Globus pallidus (tissue), 1 donor: ENCODE data around the gene LRRC27.

Source experiments
- DNase-seq: peaks from one replicate; pipeline ENCODE4 v3.0.0-alpha.2; 2015; ENCODE audit warnings: low spot score

LRRC27 gene

GRCh38 chr10:132357286-132358058, 25.5 kb downstream of the LRRC27 start:
- DNase-seq, result no peak

- no peak for DNase-seq
These were observed 27.5 kb downstream of the LRRC27 start for GRCh38 chr10:132359305-132360040.

DNA sequence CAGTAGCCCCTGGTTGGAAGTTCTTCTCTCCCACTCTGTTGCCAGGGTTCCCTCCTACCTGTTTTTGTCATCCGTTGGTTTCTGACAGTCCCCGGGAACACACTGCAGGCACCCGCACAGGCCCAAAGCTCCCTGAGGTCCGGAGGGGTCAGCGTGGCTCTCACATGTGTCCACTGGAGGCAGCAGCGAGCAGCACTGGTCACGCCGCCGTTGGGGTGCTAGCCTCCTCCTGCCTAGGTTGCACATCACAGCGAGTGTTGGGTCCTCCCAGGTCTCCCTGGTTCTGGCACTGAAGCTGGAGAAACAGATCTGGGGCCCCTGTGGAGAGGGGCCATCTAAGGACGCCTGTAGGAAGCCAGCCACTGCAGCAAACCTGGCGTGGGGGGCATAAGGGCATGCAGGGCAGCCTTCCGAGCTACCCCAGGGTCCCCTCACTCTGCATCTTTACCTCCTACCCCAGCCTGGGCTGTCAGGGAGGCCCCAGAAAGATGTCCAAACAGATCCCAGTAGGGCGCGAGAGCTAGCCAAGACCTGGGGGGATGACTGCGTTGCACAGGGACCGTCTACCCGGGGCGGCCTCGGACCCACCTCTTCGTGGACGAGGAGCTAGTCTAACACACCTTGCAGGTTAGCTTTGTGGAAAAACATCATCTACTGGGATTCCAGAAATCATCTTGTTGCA, 28.9 kb downstream of the LRRC27 start:
- no peak for DNase-seq

DNA sequence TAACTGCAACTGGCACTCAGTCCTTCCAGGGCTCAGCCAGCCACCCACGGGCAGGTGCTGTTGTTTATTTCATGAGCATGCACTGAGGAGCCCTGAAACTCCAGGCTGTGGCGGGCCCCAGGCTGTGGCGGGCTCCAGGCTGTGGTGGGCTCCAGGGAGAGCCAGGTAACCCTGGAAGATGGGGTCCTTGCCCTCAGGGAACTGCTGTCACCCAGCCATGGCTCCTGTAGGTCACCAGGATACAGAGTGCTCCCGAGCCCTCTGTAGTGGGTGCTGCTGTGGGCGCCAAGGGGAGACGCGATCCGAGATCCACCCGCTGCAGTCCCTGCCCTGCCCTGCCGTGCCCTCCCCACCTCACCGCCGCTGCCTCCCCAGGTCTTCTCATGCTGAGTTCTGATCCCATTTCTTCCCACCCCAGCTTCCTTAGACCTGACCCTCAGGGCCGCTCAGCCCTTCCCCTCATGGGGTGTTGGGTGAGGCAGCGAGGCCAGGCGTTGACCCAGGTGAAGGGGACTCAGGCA, 29.6 kb downstream of the LRRC27 start:
- DNase-seq, result no peak

GRCh38 chr10:132362151-132362611, 30.2 kb downstream of the LRRC27 start:
- no peak for DNase-seq

GRCh38 chr10:132363376-132363775, 31.4 kb downstream of the LRRC27 start:
- no peak for DNase-seq

DNA sequence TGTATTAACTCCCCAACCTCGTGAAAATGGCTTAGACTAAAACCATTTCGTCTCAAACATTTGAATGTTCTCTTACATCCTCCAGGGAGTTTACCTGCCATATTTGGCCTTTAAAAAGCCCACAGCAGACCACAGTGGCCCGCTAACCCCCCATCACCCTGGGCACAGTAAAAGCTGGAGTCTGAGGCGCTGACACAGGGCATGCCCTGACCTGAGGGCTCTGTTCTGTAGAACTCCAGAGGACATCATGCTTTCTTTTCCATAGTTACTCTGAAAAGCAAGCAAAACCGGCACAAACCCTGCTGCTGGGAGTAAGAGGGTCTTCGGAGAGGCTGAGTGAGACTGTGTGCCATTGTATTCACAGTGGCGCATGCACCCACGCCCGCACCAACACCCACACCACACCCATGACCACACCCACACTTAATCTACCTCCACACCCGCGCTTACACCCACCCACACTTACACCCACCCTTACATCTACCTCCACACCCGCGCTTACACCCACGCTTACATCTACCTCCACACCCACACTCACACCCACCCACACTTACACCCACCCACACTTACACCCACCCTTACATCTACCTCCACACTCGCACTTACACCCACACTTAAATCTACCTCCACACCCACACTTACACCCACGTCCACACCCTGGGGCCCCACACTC, 32.1 kb downstream of the LRRC27 start:
- DNase-seq, result no peak

GRCh38 chr10:132364594-132364970, 32.6 kb downstream of the LRRC27 start:
- DNase-seq, result no peak

DNA sequence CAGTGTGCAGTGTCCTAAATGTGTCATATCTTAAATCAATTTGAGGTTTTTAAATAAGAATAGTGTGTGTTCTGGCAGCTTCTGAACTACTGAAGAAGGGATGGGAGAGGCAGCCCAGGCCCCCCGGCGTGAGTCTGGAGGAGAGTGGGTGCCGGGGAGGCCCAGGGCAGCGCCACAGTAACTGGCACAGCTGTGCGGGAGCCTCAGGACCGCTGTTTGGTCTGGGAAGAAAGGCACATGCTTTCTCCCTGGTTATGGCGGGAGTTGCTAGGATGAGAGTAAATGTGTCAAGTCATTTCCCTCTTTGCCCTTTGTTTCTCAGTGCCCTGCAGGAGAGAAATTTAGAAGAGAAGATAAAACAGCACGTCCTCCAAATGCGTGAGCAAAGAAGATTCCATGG, 33.1 kb downstream of the LRRC27 start:
- DNase-seq, result no peak

DNA sequence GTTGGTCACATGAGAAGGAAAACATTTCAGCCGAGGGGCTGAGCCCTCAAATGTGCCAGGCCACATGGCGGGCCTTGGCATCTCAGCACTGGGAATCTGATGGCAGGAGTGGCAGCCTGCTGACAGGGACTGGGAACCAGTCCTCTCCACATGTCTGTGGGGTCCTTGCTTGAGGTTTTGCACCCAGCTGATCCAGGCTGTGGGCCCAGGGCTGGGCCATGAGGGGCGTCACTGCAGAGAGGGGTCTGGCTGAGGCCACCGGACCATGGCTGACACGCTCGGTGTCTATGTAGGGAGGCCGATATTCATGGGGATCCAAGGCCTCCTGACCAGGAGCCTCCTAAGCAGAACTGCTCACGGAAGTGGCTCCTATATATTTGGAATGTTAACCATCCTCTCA, 34.0 kb downstream of the LRRC27 start:
- no peak for DNase-seq

GRCh38 chr10:132366499-132366898, 34.5 kb downstream of the LRRC27 start:
- DNase-seq, result no peak

- no peak for DNase-seq
These were observed 36.4 kb downstream of the LRRC27 start for GRCh38 chr10:132368391-132368790.

GRCh38 chr10:132368881-132369635, 37.1 kb downstream of the LRRC27 start:
- no peak for DNase-seq

- no peak for DNase-seq
These were observed 37.7 kb downstream of the LRRC27 start for GRCh38 chr10:132369636-132370185.

DNA sequence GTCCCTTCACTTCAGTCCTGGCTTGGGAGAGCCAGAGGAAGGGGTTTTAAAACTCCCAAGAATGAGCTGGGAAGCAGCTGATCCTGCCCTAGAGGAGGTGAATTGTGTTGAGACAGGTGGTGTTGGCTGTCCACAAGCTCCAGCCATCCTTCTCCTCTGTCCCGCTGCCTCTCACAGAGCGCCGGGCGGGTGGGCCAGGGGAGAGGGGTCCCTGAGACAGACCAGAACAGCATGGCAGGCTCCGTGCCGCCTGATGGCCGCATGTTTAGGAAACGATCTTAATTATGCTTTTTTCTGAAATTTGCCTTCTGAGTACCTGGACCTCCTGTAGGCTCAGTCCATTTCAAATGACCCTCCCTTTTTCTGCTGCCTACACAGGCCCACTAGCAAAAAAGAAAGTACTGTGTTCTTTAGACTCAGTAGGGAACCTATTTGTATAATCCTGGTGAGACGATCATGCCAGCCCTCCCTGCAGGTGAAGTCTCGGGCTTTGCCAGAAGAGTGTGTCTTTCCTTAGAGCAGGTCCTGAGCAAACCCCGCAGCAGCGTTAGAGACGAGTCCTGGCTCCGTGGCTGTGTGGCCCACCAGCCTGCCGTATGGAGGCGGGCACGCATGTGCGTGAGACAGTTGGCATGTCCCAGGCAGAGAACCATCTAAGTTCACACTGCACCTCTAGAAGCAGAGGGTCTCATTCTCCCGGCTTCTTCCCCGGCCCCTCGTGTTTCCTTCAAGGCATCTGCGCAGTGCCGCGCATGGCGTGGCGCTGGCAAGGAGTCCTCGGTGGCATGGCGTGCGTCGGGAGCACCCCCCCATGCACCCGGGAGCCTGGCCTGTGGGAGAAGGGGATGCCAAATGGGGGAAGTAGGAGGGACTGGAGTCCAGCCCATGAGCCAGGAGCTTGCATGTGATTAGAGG, 38.7 kb downstream of the LRRC27 start:
- DNase-seq, result no peak

DNA sequence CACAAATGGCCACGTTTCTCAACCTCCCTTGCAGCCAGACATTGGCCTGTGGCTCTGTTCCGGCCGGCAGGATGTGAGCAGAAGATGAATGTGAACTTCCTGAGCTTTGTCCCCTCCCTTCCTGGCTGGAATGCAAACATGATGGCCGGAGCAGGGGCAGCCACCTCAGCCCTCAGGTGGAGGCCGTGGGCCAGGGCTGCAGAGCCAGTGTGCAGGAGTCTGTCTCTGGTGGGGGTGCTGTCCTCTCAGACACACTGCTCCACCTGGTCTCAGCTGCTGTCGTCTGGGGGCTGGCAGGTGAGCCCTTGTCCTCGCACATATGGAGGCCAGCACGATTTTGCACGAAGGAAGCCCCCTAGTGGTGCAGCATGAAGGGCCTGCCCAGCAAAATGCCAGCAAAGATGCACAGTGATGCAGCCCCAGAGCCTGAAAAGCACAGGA, 39.7 kb downstream of the LRRC27 start:
- no peak for DNase-seq

- no peak for DNase-seq
These were observed 40.6 kb downstream of the LRRC27 start for GRCh38 chr10:132372516-132373095.

GRCh38 chr10:132373241-132373955, 41.4 kb downstream of the LRRC27 start:
- no peak for DNase-seq

GRCh38 chr10:132374176-132374575, 42.2 kb downstream of the LRRC27 start:
- DNase-seq, result no peak
